GM21576 (cell line): ENCODE measurements around the gene SLC11A2.

Experiments used
- ATAC-seq: cut with Tn5 transposase; IDR thresholded peaks from one replicate; pipeline ENCODE4 v1.9.1; 2021; ENCODE audit warnings: mild to moderate bottlenecking, moderate library complexity; ENCODE audit not compliant: unreplicated experiment

The SLC11A2 gene

DNA sequence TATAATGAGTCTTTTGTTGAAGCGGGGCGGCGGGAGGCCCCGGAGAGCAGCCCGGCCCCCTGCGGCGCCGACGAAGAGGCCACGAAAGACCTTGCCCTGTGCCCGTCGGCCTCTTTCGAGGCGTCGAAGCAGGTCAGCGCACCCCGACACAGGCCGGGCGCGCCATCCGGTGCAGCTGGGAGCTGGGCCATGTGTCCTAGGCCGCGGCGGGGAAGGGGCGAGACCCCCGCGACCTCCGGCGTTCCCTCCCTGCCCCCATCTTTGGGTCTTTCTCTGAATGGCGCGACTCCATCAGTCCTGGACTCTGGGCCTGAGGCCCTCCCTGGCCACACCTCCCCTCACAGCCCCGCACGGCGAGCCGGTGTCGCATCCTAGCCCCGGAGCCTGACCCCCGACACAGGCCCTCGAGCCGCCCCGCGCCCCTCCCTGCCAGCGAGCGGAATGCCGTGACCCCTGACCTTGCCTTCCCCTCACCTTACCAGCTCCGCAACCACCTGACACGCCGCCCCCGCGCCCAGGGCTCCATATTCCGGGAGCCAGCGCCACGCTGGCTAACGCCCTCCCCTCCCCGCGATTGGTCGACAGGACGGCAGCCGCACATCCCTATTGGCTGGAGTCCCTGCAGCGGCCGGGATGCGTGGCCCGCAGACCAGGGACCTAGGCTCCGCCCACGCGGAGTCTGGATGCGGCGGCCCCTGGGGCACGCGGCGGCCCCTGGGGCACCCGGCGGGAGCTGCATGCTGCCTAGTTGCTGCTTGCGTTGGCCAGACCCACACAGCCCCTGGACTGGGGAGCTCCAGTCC, at the start of gene SLC11A2:
SLC11A2 (minus strand) TSS at position 549 of the 803 bp plus-strand sequence. CDS start 15,656 bp downstream, outside the sequence.
- peak; percentile 86 for ATAC-seq

DNA sequence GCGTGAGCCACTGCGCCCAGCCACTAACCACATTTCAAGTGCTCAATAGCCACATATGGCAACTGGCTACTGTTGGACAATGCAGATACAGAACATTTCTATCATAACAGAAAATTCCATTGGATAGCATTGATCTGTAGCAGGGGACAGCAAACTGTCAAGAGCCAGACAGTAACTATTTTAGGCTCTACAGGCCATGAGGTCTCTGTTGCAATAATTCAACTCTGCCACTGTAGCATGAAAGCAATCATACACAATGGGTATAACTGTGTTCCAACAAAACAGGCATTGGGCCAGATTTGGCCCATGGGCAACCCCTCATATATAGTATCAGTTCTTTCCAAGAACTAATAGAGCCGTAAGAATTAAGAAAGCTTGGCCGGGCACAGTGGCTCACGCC, 49.2 kb upstream of the SLC11A2 start:
- ATAC-seq = no peak

DNA sequence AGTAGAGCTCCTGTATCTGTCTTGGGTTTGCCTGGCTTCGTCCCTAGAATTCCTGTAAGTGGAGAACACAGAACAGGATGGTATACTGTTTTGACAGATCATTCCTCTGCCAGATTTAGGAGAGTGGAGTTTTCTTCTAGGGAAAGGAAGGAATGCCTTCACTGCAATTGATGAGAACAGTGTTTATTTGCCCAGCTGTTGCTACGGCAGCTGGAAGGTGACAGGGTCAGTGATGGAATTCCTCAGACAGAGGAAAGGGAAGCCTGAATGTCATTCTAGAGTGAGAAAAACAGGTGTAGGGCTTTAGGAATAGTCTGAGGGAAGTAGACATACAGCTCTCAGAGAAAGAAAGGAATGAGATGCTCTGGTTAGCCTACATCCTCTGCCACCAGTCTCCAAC, 45.5 kb upstream of the SLC11A2 start:
- ATAC-seq = no peak

DNA sequence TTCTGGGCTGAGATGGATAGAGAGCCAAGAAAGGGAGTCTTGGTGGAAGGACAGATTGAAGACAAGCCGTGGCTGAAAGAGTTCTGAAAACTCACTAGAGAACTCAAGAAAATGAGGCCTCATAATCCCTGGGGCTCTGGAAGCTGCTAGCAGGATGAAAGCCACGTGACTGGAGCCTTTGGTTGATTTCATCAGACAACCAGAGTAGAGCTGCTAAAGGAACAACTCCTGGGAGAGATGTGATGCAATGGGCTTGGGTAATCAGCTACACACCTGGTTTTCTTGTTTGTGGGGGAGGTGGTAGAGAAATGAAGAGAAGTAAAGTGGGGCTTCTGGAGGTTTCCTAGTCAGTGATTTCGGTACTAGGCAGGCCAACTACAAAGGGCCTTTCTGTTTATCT, 43.8 kb upstream of the SLC11A2 start:
- ATAC-seq = no peak

DNA sequence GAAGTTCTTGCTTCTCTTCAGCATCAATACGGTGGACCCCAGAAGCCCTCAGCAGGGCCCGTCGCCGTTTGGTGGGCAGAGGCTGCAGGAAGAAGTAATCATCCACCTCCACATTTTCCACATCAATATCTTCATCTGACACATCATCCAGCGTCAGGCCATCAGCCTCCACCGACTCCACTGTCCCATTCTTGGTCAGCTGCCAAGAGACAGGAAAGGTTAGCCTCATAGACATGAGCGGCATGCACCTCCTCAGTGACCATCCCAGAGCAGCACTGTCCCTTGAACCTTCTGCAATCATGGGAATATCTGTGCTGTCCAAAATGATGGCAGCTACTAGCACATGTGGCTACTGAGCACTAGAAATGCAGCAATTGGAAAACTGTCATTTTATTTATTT, 41.6 kb upstream of the SLC11A2 start:
- no peak for ATAC-seq

DNA sequence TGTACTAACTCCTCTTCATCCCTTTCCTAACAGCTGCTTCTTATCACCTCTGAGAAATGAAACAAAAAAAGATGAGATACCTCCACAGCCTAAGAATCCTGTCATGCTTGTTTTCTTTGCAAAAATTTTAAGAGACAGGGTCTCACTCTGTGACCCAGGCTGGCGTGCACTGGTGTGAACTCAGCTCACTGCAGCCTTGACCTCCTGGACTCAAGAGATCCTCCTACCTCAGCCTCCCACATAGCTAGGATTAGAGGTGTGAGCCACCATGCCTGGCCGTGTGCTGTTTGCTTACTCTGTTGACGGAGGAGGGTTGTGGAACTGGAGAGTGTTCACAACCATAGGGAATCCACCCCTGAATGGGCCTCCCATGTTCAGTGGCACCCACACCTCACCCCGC, 41.0 kb upstream of the SLC11A2 start:
- ATAC-seq = no peak

DNA sequence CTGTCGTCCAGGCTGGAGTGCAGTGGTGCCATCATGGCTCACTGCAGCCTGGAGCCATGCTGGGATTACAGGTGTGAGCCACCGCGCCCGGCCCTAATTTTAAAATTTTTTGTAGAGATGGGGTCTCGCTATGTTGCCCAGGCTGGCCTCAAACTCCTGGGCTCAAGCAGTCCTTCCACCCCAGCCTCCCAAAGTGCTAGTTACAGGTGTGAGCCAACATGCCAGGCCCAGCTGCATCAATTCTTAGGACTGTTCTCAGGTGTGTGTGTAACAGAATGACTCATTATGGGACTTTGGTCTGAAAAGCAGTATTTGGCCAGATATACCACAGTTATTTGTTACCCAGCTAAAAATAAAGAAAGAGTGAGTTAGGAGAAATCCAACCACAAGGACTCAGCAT, 39.3 kb upstream of the SLC11A2 start:
- no peak for ATAC-seq

DNA sequence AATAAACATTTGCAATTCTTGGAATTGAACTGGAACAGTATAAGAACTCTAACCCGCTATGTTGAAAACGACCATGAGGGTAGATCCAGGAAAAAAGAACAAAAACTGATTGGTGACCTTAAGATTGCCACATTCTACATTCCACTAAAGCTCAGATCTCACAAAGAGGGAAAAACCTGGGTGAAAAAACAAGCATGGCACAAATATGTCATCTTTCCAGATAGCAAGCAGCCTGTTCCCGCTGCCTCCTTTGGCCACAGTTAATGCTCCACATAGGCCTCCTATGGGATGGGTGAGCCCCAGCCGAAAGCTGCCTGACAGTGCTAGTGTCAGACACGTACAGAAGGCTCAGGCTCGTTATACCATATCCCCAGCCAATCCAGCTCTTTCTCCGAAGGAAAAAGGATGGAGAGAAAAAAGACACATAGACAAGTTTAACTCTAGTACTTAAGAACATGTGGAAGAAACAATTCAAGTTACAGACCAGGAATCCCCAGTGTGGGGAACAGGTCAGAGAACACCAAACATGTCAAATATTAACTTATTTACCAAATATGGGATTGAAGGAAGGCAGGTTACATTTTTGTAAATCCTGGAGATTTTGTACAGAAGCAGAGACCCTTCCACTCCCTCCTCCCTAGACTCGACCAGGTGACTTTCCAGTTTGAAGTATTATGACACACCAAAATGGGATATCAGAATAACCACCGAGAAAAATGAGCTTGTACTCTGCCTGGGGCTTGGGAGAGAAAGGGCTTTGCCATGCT, 36.6 kb upstream of the SLC11A2 start:
- no peak for ATAC-seq

DNA sequence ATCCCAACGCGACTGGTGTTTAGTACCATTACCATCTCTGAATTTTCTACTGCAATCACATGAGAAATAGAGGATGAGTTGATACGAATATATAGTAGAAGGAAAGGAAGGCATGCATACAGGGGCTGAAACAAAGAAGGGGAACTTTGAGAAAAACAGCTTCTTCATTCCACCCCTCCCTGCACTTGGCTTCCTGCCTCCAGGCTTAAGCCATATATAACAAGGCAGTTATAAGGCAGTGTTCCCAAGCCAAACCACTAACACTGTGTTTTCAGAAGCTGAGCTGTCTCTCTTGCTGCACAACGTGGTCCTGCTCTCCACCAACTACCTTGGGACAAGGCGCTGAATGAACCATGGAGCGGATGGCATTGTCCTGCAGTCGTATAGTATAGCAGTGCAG, 32.9 kb upstream of the SLC11A2 start:
- no peak for ATAC-seq

DNA sequence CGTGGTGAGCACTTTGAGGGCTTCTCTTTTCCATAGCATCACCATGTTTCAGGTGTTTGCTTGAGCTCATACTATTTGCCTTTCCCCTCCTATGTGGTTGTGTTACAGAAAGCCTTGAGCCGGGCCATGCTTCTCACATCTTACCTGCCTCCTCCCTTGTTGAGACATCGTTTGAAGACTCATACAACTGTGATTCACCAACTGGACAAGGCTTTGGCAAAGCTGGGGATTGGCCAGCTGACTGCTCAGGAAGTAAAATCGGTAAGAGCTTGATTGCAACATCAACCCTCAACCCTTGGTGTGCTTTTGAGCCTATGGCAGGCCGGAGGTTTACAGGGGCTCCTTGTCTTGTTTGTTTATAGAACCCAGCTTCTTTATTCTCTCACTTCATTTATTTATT, 30.1 kb upstream of the SLC11A2 start:
- ATAC-seq = no peak

DNA sequence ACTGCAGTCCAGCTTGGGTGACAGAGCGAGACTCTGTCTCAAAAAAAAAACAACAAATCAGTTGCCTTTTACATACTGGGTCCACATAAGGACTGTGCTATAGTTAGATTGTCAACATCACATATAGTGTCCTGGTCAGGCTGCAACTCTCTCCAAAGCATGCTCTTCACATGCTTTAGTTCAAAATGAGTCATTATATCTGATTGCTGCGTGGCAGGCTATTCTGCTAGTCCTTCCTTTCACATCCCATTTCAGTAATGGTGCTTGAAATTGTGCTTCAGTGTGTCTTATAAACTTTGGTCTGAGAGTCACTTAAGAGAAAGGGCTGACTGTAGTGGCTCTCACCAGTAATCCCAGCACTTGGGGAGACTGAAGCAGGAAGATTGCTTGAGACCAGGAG, 28.9 kb upstream of the SLC11A2 start:
- no peak for ATAC-seq

DNA sequence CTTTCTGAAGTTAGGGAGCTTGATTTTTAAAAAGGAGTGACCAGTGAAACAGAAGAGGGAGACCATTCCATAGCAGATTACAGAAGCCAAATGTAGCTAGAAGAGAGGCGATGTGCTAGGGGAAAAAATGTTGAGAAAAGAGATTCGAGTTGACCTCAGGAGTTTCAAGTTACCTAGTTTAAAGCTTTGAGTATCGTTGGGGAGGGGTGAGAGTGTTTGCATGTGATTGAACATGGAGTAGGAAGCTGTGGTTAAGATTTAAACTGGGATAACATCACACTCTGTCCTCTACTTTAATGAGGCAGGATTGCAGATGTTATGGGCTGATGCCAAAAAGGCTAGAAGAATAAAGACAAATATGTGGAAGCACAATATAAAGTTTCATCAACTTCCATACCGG, 25.6 kb upstream of the SLC11A2 start:
- ATAC-seq = no peak

DNA sequence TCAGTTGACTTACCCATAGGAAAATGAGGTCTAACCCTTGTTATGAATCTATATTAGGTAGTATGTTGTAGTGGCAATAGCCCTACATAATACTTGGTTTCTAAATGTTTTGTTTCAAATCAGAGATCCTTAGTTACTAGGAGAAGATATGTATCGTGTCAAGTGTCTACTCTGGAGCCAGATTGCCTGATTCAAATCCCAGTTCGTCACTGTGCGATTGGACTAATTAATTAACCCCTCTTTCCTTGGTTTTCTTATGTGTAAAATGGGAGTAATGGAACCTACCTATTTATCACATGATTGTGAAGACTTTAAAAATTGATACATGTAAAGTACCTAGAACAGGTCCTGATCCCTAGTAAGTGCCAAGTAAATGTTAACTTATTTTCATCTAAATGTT, 23.3 kb upstream of the SLC11A2 start:
- no peak for ATAC-seq

DNA sequence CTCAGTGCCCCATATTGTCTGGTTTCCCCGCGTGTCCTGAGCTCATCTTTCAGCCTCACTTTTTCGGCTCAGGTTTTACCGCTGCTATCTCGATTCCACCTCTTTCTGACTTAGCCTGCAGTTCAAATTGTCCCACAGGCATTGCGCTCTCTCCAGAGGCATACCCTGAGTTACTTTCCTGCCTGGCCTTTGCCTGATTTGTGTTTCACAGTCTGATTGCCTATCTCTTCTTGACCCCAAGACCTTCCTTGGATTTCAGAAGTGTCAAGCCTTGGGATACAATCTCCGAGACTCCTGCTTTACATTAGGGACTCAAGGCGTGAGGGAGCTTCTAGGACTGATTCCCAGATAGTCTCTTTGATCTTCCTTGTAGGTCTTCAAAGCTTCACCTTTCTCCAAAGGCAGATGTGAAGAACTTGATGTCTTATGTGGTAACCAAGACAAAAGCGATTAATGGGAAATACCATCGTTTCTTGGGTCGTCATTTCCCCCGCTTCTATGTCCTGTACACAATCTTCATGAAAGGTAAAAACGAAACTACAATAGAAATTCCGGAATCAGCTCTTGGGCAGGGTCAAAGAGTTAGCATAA, 22.6 kb upstream of the SLC11A2 start:
- ATAC-seq = no peak

DNA sequence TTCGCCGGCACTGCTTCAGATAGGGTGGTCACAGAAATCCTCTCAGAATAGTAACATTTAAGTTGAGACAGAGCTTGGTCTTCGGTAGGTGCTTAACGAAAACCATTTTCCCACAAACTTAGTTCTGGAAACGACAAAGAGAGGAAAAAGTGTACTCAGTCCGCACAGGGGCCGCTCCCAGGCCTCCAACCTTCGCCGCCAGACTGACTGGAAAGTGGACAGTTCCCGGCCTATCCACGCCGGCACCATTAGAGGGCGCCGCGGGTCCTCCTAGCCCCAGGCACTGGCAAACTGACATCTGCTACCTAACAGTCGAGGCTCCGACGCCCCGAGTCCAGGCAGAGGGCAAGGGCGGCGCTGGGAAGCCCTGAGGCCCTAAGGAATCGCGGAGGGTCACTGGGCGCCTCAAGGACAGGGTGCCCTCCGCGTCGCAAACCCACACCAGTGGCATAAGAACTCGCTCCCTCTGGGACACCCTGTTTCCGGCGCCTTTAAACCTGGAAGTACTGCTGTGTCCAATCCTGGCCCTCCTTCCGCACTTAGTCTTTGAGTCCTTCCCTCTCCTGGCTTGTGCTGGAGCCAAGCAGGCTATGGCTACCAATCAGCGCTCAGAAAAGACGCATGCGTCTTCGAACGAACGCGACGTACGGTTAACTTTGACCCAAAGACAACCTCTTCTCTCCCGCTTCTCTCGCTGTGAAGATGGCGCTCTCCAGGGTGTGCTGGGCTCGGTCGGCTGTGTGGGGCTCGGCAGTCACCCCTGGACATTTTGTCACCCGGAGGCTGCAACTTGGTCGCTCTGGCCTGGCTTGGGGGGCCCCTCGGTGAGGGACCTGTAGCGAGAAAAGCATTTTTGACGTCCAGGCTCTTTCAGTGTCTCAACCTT, 21.7 kb upstream of the SLC11A2 start, which contains the start of gene LETMD1:
LETMD1 (plus strand) TSS at position 673 of the 886 bp plus-strand sequence; CDS start at position 703, 30 bp downstream.
- peak; percentile 96 for ATAC-seq

DNA sequence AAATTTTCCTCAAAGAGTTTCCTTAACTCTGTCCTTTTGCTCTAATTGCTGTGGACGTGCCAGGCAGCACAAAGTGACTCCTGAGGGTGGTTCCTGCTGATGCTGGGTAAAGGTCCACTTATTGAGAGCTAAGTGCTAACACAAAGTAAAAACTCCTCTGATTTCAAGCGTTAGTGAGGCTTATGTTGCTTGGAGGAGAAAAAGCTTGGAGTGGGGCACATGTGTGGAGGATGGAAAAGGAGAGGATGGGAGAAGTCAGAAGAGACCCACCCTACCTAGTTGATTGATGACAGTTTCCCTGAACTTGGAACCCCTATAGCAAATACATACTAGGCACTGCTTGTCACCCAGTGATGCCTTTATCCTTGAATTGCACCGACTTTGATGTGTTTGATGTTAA, 10.1 kb upstream of the SLC11A2 start:
- ATAC-seq = no peak

DNA sequence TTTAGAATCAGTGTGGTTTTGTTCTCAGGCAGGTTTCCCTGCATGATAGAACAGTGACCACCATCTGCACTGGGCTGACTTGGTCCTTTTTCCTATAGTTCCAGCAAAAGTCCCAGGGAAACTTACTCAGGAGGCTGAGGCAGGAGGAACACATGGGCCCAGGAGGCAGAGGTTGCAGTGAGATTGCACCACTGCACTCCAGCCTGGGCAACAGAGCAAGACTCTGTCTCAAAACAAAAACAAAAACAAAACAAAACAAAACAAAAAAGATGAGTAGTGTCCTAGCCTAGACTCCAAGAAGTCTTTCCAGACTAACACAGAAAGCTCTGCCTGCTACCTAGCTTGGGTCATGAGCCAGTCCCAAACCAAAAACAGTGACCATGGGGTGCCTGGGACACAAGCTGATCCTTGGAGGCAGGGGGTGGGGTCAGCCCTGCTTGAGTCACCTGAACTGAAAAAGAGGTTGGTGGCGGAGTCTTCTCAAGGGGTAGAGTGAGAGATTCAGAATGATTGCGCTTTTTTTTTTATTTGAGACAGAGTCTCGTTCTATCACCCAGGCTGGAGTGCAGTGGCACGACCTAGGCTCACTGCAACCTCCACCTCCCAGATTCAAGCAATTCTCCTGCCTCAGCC, 7.4 kb upstream of the SLC11A2 start:
- no peak for ATAC-seq

DNA sequence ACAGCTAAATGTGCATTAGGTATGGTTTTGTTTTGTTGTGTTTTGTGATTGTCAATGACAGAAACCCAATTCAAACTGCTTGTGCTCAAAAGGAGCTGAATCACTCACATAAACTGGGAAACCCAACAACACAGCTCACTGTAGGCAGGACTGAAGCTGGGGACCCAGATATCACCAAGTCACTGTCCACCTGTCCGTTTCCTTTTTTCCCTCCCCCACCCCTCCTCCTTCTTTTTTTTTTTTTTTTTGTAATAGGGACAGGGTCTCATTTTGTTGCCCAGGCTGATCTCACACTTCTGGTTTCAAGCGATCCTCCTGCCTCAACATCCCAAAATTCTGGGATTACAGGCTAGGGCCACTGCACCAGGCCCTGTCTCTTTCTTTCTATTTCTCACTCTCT, 6.9 kb upstream of the SLC11A2 start:
- ATAC-seq = no peak

DNA sequence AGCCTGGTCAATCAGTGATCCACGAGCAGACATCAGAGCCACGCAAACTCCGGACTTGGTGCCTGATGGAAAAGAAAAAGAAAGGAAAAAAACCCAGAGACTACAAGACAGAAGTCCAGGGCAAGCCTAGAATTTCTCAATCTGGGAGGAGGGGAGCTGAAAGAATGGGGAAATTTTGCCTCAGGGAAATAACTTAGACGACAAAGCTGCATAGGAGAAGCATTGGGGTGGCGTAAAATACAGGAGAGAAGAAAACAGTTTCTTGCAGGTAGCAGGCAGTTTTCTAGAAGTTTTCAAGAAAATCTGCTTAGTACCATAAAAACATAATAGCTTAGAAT, 2.6 kb upstream of the SLC11A2 start:
- ATAC-seq = no peak

DNA sequence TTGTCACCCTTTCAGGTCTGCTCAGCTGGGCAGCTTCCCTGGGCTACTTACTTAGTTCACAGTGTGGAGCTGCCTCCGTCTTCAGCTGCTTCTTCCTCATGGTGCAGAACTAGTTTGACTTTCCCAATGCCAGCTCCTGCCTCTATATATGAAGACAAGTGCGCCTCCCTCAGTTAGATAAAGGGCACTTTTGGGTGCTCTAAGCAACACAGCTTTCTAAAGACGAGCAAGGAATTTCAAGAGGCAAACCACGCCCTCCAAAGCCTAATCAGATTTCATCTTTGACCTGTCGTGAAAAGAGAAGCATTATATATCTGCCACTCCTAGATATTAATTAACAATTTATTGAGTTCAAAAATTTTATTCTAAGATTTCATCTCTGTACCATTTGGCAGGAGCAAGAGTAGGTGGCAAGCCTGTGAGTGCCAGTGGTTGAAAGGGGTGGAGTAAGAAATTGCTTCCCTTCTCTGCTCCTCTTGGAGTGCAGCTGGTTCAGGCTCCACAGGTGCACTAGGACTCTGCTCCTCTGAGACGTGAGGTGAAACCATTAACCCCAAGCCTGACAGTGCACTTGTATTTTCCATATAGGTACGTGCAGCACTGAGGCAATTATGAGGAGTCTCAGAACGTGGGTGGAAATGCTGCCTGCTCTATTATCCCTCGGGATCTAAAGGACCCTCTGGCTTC, 2.1 kb upstream of the SLC11A2 start:
- ATAC-seq = no peak
